ENCODE measurements around the gene TLK1. TPM values are rescaled to one million over a fixed set of nuclear protein-coding genes. Genes with fewer than 3 reads are reported as not detected.

Gene TLK1
- polyA plus RNA-seq, 1 donor from 2014 or later = 33.1 TPM

DNA sequence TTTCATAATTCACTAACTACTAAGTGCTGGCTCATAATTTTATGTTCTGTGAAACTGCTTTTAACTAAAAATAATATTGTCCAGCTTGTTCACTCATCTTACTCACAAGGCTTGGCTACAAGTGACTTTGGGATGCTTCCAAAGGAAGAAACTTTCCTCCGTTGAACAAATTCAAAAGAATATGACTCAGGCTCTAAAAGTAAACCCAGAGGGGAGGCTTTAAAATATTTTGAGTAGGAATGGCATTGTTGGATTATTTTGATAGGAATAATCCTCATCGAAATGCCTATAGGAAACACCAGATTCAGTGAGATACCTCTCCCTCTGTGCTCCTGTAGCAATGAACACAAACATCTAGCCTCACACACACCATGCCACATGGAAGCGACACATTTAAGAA is 25.2 kb upstream of the TLK1 start:
- no peaks in the 10 kb centered on the region for H3K9me2 ChIP-seq (ENCODE audit: insufficient read depth, low read length)
- no peaks in the 10 kb centered on the region for H3K79me2 ChIP-seq (replicated peaks; ENCODE audit: insufficient read depth, low read length)
- H3K36me3 ChIP-seq (ENCODE audit: insufficient read depth, low read length) = no peaks in the 10 kb centered on the region
- H3K9me3 ChIP-seq (ENCODE audit: low read length) = no peaks in the 10 kb centered on the region
- H3K4me2 ChIP-seq (ENCODE audit: low read length) = no peak overlapping the region
- no peaks in the 10 kb centered on the region for H3K27me3 ChIP-seq (ENCODE audit: insufficient read depth, low read depth, low read length)
- no peaks in the 10 kb centered on the region for H3F3A ChIP-seq (ENCODE audit: insufficient read depth, low read length, poor library complexity, severe bottlenecking)
- no peak overlapping the region for H3K4me3 ChIP-seq (ENCODE audit: low read length)
- H3K27ac ChIP-seq (ENCODE audit: low read length) = no peak overlapping the region
- no peaks in the 10 kb centered on the region for H4K20me1 ChIP-seq (ENCODE audit: insufficient read depth)
- H2AFZ ChIP-seq (ENCODE audit: low read depth, low read length) = no peak overlapping the region
- H3K9ac ChIP-seq (ENCODE audit: low read length) = no peak overlapping the region
- TF ChIP-seq EZH2 (IDR thresholded peaks at IDR 0.05; ENCODE audit: borderline replicate concordance, insufficient read depth, low read length, poor library complexity, severe bottlenecking) = no peak
- no peak for TF ChIP-seq MXI1 (conservative IDR thresholded peaks at IDR 0.05; ENCODE audit: poor library complexity, severe bottlenecking)
- TF ChIP-seq RAD21 (conservative IDR thresholded peaks at IDR 0.05) = no peak
- TF ChIP-seq, protein P1, sequence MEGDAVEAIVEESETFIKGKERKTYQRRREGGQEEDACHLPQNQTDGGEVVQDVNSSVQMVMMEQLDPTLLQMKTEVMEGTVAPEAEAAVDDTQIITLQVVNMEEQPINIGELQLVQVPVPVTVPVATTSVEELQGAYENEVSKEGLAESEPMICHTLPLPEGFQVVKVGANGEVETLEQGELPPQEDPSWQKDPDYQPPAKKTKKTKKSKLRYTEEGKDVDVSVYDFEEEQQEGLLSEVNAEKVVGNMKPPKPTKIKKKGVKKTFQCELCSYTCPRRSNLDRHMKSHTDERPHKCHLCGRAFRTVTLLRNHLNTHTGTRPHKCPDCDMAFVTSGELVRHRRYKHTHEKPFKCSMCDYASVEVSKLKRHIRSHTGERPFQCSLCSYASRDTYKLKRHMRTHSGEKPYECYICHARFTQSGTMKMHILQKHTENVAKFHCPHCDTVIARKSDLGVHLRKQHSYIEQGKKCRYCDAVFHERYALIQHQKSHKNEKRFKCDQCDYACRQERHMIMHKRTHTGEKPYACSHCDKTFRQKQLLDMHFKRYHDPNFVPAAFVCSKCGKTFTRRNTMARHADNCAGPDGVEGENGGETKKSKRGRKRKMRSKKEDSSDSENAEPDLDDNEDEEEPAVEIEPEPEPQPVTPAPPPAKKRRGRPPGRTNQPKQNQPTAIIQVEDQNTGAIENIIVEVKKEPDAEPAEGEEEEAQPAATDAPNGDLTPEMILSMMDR (IDR thresholded peaks at IDR 0.05; ENCODE audit: poor library complexity, severe bottlenecking) = no peak
- no peak for TF ChIP-seq TAF1 (IDR thresholded peaks at IDR 0.05; ENCODE audit: low read depth)
- TF ChIP-seq, protein P2, sequence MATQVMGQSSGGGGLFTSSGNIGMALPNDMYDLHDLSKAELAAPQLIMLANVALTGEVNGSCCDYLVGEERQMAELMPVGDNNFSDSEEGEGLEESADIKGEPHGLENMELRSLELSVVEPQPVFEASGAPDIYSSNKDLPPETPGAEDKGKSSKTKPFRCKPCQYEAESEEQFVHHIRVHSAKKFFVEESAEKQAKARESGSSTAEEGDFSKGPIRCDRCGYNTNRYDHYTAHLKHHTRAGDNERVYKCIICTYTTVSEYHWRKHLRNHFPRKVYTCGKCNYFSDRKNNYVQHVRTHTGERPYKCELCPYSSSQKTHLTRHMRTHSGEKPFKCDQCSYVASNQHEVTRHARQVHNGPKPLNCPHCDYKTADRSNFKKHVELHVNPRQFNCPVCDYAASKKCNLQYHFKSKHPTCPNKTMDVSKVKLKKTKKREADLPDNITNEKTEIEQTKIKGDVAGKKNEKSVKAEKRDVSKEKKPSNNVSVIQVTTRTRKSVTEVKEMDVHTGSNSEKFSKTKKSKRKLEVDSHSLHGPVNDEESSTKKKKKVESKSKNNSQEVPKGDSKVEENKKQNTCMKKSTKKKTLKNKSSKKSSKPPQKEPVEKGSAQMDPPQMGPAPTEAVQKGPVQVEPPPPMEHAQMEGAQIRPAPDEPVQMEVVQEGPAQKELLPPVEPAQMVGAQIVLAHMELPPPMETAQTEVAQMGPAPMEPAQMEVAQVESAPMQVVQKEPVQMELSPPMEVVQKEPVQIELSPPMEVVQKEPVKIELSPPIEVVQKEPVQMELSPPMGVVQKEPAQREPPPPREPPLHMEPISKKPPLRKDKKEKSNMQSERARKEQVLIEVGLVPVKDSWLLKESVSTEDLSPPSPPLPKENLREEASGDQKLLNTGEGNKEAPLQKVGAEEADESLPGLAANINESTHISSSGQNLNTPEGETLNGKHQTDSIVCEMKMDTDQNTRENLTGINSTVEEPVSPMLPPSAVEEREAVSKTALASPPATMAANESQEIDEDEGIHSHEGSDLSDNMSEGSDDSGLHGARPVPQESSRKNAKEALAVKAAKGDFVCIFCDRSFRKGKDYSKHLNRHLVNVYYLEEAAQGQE (IDR thresholded peaks at IDR 0.05; ENCODE audit: borderline replicate concordance) = no peak
- no peak for TF ChIP-seq EP300 (conservative IDR thresholded peaks at IDR 0.05; ENCODE audit: poor library complexity, severe bottlenecking)
- no peak for TF ChIP-seq POLR2AphosphoS5 (IDR thresholded peaks at IDR 0.05)
- no peak for TF ChIP-seq SMC3 (conservative IDR thresholded peaks at IDR 0.05; ENCODE audit: poor library complexity)

DNA sequence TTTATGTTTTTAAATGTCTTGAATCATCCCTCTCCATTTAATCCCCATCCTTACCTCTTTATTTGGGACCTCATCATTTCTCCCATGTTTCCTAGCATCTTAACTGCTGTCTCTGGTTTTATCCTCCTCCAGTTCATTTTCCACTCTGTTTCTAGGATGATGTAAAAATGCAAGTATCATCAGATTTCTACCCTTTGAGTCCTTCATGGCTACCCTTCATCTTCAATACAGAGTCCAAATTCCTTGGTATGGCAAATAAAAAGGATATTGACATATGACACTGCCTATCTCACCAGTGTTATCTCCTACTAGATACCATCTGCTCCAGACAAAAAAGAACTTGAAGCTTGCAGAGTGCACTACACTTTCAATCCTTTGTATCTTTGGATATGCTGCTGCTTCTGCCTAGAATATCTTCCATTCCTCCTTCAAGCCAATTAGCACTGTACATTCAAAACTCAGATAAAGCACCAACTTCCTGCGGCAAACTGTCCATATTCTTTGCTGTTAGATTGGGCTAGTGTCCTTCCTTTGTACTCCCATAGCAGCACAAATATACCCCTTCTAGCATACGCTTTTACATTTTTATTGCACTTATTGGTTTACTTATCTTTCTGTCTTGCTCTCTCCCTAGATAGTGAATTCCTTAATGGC is 24.6 kb upstream of the TLK1 start:
- H3K79me2 ChIP-seq (replicated peaks; ENCODE audit: insufficient read depth, low read length) = no peaks in the 10 kb centered on the region
- H3K27ac ChIP-seq (ENCODE audit: low read length) = no peak overlapping the region

More for the DNA sequence above, 24.6 kb upstream of the TLK1 start:
- Histone ChIP-seq H2AFZ (ENCODE audit: low read depth, low read length) (no peak overlapping the region), H3K9ac (ENCODE audit: low read length) (no peak overlapping the region), H3K4me2 (ENCODE audit: low read length) (no peak overlapping the region), H4K20me1 (ENCODE audit: insufficient read depth) (no peaks in the 10 kb centered on the region), H3K36me3 (ENCODE audit: insufficient read depth, low read length) (no peaks in the 10 kb centered on the region), H3F3A (ENCODE audit: insufficient read depth, low read length, poor library complexity, severe bottlenecking) (no peaks in the 10 kb centered on the region), H3K27me3 (ENCODE audit: insufficient read depth, low read depth, low read length) (no peaks in the 10 kb centered on the region), H3K4me3 (ENCODE audit: low read length) (no peak overlapping the region), H3K9me2 (ENCODE audit: insufficient read depth, low read length) (no peaks in the 10 kb centered on the region), H3K9me3 (ENCODE audit: low read length) (no peaks in the 10 kb centered on the region)
- TF ChIP-seq TAF1 (IDR thresholded peaks at IDR 0.05; ENCODE audit: low read depth) (no peak), RAD21 (conservative IDR thresholded peaks at IDR 0.05) (no peak), POLR2AphosphoS5 (IDR thresholded peaks at IDR 0.05) (no peak), EP300 (conservative IDR thresholded peaks at IDR 0.05; ENCODE audit: poor library complexity, severe bottlenecking) (no peak), EZH2 (IDR thresholded peaks at IDR 0.05; ENCODE audit: borderline replicate concordance, insufficient read depth, low read length, poor library complexity, severe bottlenecking) (no peak), MXI1 (conservative IDR thresholded peaks at IDR 0.05; ENCODE audit: poor library complexity, severe bottlenecking) (no peak), SMC3 (conservative IDR thresholded peaks at IDR 0.05; ENCODE audit: poor library complexity) (no peak)
- TF ChIP-seq, protein P2 (IDR thresholded peaks at IDR 0.05; ENCODE audit: borderline replicate concordance) = no peak
- TF ChIP-seq, protein P1 (IDR thresholded peaks at IDR 0.05; ENCODE audit: poor library complexity, severe bottlenecking) = no peak

Measured in neural cell (in vitro differentiated cells).